ENCODE data around the gene ZSWIM1.

- TF ChIP-seq EZH2 (IDR thresholded peaks at IDR 0.05; ENCODE audit: low read length) = no peak
- TF ChIP-seq, protein P1, sequence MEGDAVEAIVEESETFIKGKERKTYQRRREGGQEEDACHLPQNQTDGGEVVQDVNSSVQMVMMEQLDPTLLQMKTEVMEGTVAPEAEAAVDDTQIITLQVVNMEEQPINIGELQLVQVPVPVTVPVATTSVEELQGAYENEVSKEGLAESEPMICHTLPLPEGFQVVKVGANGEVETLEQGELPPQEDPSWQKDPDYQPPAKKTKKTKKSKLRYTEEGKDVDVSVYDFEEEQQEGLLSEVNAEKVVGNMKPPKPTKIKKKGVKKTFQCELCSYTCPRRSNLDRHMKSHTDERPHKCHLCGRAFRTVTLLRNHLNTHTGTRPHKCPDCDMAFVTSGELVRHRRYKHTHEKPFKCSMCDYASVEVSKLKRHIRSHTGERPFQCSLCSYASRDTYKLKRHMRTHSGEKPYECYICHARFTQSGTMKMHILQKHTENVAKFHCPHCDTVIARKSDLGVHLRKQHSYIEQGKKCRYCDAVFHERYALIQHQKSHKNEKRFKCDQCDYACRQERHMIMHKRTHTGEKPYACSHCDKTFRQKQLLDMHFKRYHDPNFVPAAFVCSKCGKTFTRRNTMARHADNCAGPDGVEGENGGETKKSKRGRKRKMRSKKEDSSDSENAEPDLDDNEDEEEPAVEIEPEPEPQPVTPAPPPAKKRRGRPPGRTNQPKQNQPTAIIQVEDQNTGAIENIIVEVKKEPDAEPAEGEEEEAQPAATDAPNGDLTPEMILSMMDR (optimal IDR thresholded peaks at IDR 0.05 in 1 of 3, IDR thresholded peaks at IDR 0.05 in 1 of 3, conservative IDR thresholded peaks at IDR 0.05 in 1 of 3; ENCODE audit: extremely low read depth in 1 of 3, insufficient read depth in 2 of 3, low read length in 3 of 3) = no peak
Observed at GRCh38 chr20:45904583-45905504, 23.8 kb downstream of the ZSWIM1 start.
